Stromal cell of bone marrow (primary cell): ENCODE measurements around the gene CIB2.

Source experiments
- DNase-seq: peaks from one replicate; pipeline ENCODE4 v3.0.0-alpha.2; 2012; ENCODE audit warnings: low read depth

CIB2 gene

DNA sequence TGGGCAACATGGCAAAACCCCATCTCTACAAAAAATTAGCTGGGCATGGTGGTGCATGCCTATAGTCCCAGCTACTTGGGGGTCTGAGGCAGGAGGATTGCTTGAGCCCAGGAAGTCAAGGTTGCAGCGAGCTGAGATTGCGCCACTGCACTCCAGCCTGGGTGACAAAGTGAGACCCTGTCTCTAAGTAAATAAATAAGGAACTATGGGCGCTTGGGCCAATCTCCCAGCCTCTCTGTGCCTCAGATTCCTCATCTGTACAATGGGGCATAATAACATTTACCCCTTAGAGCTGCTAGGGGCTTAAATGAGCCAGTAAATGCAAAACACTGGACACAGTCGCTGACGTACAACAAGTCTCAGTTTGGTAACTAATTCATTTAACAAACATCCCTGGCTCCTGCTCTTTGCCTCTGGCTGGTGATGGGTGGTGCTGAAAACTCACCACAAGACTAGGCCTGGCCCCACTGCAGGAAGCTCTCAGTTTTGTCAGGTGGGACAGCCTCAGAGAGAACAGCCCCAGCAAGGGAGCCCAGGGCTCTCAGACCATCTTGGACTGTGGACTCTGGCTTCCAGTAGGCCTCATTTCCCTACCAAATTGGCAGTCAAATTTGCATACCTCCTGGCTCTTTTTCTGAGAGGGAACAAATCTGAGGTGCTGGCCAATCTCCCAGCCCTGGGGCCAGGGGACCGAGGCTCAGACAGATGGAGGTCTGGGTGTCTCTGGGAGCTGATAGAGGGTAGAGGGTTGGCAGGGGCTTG lies 47.4 kb downstream of the CIB2 start:
- no peak for DNase-seq

DNA sequence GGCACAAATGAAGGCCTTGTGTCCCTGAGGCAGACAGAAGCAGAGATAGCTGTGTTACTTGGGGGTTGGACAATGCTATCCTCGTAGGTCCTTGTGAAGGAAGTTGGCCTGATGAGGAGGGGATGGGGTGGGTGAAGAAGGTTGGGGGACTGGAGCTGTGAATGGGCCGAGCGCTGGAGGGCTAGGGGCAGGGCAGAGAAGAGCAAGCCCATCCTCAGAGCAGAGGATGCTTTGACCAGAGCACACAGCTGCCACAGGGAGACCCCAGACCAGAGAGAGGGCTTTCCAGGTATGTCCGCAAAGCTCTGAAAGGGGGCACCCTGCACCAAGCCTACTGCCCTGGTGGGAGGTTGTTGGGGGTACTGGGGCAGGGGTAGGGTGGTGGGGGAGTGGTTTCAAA lies 48.1 kb downstream of the CIB2 start:
- DNase-seq, result no peak

DNA sequence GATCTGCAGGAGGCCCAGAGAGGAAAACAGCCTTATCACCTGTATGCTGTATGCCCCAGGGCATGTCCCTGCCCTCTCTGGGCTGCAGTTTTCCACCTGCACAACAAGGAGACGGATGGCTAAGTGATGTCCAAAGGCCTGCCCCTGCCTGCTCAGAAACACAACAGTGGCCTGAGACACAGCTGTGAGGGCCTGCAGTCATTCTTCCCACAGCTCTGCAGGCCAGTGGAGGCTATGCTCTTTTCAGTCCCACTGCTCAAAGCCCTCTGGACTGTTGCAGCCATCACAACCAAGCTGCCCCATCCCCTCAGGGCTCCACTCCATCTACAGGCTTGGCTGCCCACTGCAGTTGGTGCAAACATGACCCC lies 48.5 kb downstream of the CIB2 start:
- DNase-seq, result no peak

DNA sequence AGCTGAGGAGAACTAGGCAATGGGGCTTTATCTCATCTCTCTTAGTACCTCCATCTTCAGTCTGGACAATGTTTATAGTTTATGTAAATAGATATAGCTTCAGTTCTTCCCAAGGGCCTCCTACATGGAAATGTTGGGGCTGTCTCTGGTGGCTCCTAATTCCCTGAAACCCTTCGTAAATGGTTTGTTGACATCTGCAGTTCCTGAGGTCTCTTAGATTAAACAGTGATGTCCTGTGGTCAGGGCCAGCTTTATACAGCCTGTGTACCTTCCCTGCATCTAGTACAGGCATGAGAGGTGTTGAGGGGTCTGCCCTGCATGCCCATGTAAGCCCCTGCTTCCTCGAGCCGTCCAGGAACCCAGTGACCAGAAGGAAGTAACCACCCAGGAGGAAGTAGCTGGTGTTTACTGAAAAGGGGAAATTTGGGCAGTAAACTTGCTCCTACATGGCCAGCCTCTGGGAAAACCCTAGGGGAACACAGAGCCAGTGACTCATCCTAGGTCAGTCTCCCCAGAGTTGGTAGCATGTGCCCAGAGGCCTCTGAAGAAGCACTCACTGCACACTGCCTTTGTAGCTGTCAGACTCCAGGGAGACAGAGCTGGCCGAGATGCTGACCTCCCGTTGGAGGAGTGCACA lies 49.0 kb downstream of the CIB2 start:
- DNase-seq, result no peak

DNA sequence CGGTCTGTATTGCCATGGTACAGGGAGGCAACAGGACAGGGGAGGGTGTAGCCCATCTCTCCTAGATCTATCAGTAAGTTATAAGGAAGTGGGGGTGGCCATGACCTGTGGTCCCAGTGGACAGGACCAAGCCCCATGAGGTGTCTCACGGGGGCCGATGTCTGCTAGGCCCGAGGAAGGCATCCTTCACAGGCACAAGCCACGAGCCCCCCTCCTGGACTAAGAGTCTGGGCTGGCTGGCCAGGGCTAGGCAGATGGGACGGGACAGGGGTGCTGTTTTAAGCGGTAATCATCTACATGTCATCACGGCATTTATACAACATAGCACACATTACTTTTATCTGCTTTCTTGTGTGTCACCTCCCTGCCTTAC lies 51.2 kb downstream of the CIB2 start:
- DNase-seq, result no peak

DNA sequence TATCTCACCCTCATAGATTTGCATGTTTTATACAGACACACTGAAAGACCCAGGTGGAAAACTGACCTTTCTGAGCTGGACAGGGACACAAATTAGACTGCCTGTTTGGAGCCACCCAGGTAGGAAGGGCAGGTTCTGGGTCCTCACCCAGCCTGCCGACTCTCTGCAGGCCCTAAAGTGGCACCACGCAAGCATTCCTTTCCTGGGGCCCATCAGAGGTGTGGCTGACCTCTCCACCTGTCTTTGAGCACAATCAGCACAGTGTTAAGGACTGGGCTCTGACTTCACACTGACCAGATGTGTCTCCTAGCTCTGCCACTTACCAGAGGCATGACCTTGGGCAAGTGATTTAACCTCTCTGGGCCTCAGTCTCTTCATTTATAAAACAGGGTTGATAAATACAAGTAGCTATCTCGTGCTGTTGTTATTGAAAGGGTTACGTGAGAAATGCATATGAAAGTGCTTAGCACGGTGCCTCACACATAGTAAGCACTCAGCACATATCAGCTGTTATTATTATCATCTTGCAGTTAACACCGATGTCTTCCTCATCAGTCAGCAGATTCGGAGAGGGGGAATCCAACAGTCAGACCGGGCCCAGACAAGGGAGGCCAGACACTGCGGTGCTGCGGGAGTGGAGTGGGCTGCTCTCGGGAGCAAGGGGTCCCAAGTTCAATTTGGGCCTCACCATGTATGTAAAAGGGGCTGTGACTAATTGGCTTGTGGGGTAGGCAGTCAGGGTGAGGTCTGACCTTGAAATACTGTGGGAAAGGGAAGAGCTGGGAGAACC lies 51.8 kb downstream of the CIB2 start:
- no peak for DNase-seq

DNA sequence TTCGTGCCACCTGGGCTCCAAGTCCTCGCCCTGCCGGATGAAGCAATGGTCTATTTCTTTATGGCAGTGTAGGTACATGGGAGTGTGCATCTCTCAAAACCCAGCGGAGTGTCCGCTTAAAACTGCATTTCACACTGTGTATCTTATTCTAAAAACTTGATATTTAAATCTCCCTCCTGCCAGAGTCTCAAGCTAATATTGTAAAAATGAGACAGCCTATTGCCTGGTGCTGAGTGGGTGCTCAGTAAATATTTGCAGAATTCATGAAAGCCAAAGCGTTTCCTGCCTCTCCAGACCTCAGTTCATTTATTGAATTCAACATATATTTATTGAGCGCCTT lies 53.4 kb downstream of the CIB2 start:
- no peak for DNase-seq

DNA sequence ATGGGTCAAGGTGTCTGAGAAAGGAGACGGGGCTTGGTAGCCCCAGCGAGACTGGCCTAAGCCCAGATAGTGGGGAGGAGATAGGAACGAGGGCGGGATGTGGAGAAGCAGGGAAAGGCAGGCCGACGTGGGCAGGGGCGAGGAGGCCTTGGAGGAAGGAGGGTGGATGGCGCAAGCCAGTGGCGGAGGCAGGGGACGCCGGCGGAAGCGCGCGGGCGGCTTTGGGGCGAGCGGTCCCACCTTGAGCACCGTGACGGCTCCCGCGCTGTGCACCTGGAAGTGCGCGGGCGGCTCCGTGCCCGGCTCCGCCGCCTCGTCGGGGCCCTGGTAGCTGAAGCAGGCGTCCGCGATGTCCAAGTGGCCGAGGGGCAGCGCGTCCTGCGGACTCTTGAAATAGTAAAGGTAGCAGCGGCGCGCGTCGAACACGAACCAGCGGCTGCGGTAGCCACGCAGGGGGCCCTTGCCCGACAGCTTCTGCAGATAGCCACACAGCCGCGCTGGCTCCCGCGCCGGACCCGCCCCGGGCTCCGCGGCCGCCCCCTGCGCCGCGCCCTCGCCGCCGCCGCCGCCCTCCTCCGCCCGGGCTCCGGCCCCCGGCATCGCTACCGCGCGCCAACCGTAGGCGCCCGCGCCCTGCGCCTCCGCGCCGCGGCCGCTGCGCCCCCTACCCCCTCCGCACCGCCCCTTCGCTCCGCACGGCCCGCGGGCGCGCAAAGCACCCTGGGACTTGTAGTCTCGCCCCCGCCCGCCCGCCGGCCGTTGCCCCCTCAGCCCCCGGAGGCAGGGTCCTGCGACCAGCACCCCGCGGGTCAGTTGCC lies 54.0 kb downstream of the CIB2 start, which contains the start of gene TBC1D2B:
Gene TBC1D2B, minus strand, starts transcription at position 659 of the 818 bp plus-strand sequence. Its CDS starts 59 bp downstream, at position 600.
- DNase-seq, result no peak

DNA sequence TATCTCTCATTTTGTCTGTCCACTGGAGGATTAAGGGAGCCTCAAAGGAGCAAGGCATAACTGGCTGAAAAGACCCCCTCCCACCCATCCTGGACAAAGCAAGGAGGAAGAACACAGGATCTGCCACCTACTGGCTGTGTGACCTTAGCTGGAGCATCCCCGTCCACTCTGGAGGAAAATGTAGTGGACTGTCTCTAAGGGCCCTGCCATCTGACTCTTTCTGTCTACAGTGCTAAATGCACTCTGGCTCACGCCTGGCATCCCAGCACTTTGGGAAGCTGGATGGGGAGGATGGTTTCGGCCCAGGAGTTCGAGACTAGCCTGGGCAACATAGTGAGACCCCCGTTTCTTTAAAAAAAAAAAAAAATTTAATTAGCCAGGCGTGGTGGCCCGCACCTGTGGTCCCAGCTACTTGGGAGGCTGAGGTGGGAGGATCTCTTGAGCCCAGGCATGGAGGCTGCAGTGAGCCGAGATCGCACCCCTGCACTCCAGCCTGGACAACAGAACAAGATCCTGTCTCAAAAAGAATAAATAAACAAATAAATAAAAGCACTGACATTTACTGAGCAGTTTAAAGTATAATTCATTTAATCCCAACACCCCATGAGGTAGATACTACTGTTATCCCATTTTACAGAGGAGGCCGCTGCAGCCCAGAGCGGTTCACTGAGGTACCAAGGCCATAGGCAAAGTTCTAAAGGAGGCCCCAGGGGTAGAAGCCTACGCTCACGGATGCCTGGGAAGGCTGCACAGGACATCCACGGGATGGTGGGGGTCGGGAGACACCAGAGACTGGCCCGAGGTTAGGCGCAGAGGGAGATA lies 54.8 kb downstream of the CIB2 start:
- DNase-seq, result no peak

DNA sequence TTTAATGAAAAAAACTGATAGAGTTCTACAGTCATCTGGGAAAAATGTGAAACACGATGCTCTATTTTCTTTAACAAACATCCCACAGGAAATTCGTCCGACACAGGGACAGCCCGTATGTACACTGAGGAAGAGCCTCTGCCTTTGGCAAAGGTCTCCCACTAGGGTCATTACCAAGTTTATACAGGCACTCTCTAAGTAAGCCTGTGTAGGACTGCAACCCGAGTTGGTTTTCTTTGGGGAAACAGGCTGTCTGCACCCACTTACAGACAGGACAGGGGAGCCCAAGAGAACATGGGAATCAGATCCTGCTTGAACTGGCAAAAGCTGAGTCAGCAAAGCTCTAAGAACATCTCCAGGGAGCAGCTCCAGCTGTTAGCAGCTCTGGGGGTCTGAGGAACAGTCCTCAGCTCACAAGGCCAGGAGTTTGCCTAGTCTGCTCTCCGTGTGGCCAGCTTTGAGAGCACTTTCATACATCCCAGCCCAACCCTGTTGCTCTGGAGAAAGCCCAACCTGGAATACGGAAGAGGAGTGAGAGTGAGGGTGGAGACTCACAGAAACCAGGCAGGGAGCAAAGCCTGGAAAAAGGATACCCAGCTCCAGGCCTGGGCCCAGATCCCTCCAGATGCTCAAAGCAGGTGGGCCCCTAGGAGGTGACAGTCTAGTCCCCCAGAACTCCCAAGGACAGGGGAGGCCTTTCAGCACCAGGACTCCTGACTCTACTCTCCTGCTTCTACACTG lies 55.6 kb downstream of the CIB2 start:
- DNase-seq, result peak; percentile 80

DNA sequence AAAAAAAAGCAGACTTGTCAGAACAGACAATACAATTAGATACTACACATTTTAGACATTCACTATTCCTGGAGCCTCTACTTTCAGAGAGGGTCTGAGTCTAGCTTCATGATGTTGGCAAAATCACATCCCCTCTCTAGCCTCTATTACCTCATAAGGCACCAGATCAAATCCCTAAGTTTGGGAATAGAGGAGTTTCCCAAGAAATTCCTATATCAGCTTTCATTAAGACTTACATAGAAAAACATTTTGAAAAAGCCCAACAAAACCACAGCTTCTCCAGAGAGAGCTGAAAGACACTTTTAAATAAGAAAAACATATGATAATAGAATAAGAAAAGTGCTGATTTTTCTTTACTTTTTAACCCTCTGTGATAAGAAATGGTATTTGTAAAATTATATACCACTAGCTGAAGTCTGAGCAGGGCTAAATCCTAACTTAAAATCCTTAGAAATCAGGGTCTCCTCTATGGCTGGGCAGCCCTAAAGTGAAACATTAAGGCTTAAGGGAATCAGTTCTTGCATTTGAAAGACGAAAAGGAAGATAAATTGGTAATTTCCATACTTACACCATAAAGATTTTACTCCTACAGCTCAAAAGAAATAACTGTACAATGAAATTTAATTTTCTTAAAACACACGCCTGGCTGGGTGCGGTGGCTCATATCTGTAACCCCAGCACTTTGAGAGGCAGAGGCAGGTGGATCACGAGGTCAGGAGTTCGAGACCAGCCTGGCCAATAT lies 58.0 kb downstream of the CIB2 start:
- DNase-seq, result no peak

DNA sequence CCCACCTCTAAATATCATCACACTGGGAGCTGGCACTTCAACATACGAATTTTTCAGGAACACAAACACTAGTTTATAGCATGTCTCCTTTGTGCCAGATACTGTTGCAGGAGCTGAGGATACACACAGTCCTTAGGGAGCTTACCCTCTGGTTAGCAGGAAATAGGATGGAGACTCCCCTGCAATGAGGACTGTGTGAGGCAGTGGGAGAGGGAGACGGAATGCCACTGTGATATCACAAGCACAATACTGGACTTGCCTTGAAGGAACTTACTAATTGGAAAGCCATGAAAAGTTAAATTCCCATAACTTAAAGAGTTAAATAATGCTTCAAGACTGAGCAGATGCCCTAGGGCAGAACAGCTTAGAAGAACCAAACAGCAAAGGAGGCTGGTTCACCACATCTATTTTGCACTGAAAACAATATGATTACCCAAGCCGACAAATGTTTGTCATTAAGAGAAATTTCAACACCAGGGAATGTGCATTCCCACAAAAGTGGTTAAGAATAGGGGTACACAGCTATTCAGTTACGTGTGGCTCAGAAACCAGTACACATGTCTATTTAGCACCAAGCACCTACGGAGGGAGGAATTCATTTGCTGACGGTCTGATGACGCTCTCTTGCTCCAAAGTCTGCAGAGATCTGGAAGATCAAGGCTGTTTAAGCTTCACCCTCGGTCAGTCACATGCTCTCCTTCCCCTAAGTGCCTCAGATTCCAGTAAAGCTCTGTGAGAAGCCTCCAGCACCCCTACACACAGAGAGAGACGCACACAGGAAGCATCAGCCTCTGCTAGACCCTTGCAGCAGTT lies 59.0 kb downstream of the CIB2 start:
- DNase-seq, result no peak

DNA sequence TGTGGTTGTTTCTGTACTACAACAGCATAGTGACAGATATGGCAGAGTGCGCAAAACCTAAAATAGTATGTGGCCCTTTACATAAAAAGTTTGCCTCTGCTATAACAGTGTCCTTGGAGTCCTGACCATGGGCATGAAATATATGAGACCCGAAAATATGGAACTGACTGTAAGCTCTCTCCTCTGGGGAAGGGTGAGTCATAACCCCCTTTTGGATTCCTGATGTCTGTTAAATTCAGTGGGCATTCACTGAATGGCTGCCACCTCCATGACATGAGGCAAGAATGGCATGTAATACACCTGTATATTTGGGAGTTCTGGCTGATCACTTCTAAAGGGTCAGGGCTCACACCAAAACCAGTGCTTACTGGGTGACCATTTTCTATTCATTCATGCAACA lies 59.9 kb downstream of the CIB2 start:
- DNase-seq, result no peak

DNA sequence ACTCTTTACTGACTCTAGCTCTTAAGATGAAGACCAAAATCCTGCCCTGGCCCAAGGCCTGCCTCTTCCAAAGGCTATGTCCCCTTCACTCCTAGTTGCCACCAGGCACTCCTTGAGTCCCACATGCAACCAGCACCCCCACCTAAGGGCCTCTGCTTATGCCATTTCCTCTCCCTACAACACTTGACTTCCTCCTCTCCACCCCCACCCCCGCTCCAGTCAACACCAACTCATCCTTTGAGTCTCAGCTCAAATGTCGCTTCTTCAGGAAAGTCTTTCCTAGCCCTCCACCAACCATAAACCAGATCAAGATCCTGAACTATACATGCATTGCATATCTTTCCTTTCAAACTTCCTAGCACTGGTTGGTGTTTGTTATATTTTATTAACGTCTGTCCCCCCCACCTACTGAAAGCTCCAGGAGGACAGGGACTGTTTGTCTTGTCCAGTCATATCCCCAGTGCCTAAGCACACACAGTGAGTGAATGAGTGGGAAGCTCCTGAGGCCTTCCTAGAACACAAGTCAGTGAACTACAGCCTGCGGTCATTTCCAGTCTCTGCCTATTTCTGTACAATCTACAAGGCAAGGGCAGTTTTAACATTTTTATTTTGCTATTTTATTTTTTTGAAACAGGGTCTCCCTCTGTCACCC lies 61.1 kb downstream of the CIB2 start:
- DNase-seq, result no peak

DNA sequence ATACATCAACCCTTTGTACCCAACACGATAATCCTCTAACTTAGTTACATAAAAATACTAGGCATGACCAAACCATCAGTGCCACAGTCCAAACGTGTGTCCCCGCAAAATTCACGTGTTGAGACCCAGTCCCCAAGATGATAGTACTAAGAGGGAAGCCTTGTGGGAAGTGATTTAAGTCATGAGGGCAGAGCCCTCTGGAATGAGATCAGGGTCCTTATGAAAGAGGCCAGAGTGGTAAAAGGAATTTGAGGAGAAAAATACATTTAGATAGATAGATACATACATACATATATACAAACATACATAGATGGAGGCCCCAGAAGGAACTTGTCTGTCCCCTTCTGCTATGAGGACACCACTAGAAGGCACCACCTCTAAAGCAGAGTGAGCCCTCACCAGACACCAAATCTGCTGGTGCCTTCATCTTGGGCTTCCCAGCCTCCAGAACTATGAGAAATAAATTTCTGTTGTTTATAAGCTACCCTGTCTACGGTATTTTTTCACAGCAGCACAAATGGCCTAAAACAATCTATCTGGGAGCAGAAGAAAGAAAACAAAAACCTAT lies 61.7 kb downstream of the CIB2 start:
- DNase-seq, result no peak

DNA sequence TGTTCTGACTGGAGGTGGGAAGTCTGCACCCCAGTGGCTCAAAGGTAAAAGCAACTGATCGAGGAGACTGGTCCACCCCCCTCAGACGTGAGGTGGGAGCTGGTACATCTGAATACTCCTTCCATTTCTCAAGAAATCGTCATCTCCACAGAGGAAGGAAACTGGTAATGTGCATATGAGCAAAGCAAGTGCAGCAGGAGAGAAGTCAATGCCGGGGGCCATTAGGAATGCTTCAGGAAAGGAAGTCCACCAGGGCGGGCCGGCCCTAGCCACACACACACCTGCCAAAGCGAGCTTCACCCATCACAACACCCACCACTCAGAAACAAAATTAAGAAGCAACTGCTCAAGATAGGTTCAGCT lies 62.2 kb downstream of the CIB2 start:
- DNase-seq, result no peak

DNA sequence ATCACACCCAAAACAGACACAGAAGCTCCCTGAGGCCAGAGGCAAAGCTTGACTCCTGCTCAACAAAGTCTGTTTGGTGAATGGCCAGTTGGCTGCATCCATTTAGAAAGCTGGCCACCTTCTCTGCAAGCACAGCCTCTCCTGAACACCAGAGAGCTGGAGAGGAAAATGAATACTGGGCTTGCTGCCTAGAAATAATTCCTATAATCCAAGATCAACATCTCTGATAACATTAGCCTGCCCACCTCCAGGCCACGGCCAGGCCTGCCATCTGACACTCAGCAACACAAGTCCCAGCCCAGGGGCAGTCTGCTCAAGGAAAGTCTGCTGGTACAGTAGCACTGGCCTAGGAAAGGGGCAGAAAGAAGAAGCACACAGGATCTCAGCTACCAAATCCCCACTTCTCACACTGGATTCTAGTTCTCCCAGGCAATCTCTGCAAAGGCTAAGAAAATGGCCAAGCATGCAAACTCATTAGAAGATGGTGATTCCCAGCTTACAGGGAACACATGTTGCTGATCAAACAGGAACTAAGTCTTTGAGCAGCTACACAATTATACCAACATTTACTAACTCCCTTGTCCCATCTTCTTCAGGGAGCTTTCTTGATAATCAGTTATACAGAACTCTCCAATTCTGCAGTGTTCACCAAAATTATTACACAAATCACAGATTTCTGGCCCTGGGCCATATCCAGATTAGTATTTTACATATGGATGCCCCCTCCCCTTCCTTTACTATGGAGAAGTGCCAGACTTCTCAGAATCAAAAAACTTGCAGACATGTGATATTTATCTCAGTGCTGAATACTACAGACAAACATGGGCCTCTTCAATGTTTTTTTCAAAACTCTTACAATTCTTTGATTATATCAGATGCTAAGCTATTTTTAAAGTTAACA lies 63.7 kb downstream of the CIB2 start:
- DNase-seq, result no peak
